Mesodermal cell (in vitro differentiated cells): ENCODE measurements around the gene SSR1.
"Not testable (repeated sequence)": the region's sequence is repeated elsewhere in the genome, so short reads cannot be mapped to it uniquely, and the experiment has no call there.

Source experiments
- H3K27ac ChIP-seq: 2 replicates; pipeline ENCODE4 v1.7.0; 2013; ENCODE audit warnings: mild to moderate bottlenecking, low read depth, low read length, moderate library complexity; ENCODE audit not compliant: severe bottlenecking
- H3K36me3 ChIP-seq: 2 replicates; pipeline ENCODE4 v1.7.1; 2013; ENCODE audit warnings: mild to moderate bottlenecking, low read length, moderate library complexity; ENCODE audit not compliant: control insufficient read depth, insufficient read depth
- H3K4me1 ChIP-seq: one replicate; pipeline ENCODE4 v1.7.1; 2013; ENCODE audit warnings: mild to moderate bottlenecking, low read length; ENCODE audit not compliant: insufficient read depth, control insufficient read depth, poor library complexity, severe bottlenecking
- H3K4me3 ChIP-seq: 2 replicates; pipeline ENCODE4 v1.7.0; 2013; ENCODE audit warnings: low read length, control low read depth, mild to moderate bottlenecking; ENCODE audit not compliant: insufficient read depth, poor library complexity, severe bottlenecking; ENCODE audit errors: extremely low read depth
- H3K9me3 ChIP-seq: 2 replicates; pipeline ENCODE4 v1.7.1; 2013; ENCODE audit warnings: mild to moderate bottlenecking, low read length, moderate library complexity; ENCODE audit not compliant: control insufficient read depth
- whole genome bisulfite sequencing, 2 experiments: methylation state at CpG; one replicate each; pipeline ENCODE4 v1.1.5; 2013; ENCODE audit warnings: missing lambda C conversion rate in 2 of 2; ENCODE audit not compliant: insufficient coverage in 2 of 2; 5-methylcytosine and 5-hydroxymethylcytosine counted together

The SSR1 gene

GRCh38 chr6:7276199-7276524 is 36.8 kb downstream of the SSR1 start:
- 78 to 81% methylated on average over 5 to 6 of the region's 7 CpGs for WGBS, 2 experiments
- no peaks in the 10 kb centered on the region for H3K9me3 ChIP-seq
- H3K36me3 ChIP-seq: no peaks in the 10 kb centered on the region

GRCh38 chr6:7274525-7274924 is 38.5 kb downstream of the SSR1 start:
- not testable (repeated sequence) for H3K9me3 ChIP-seq, H3K36me3 ChIP-seq, H3K4me1 ChIP-seq, H3K4me3 ChIP-seq, H3K27ac ChIP-seq
- WGBS, 2 experiments: 96 to 97% methylated on average over 8 of the region's 8 CpGs

More at GRCh38 chr6:7276199-7276524, 36.8 kb downstream of the SSR1 start:
- no peak overlapping the region for H3K27ac ChIP-seq
- no peaks in the 10 kb centered on the region for H3K4me1 ChIP-seq
- H3K4me3 ChIP-seq: no peak overlapping the region

GRCh38 chr6:7273709-7274108 is 39.3 kb downstream of the SSR1 start:
- Histone ChIP-seq H3K9me3 (no peaks in the 10 kb centered on the region), H3K27ac (no peak overlapping the region), H3K4me3 (no peak overlapping the region), H3K36me3 (no peaks in the 10 kb centered on the region), H3K4me1 (peaks cover 3% of the 10 kb centered on the region)
- 95 to 99% methylated on average over 7 to 9 of the region's 10 CpGs for WGBS, 2 experiments

GRCh38 chr6:7271205-7271534 is 41.8 kb downstream of the SSR1 start:
- Histone ChIP-seq H3K4me3 (no peak overlapping the region), H3K9me3 (peaks cover 3% of the 10 kb centered on the region), H3K4me1 (peaks cover 13% of the 10 kb centered on the region), H3K27ac (no peak overlapping the region), H3K36me3 (no peaks in the 10 kb centered on the region)
- WGBS, 2 experiments: 92 to 94% methylated on average over 6 to 9 of the region's 11 CpGs

- Histone ChIP-seq H3K4me1 (peaks cover 13% of the 10 kb centered on the region), H3K27ac (no peak overlapping the region), H3K36me3 (no peaks in the 10 kb centered on the region), H3K9me3 (peaks cover 5% of the 10 kb centered on the region), H3K4me3 (no peak overlapping the region)
- 90 to 99% methylated on average over 12 to 15 of the region's 16 CpGs for WGBS, 2 experiments
Measured at GRCh38 chr6:7270320-7271204, 42.4 kb downstream of the SSR1 start.

- H3K9me3 ChIP-seq: peaks cover 5% of the 10 kb centered on the region
- H3K4me3 ChIP-seq: no peak overlapping the region
- peaks cover 13% of the 10 kb centered on the region for H3K4me1 ChIP-seq
- H3K36me3 ChIP-seq: no peaks in the 10 kb centered on the region
- no peak overlapping the region for H3K27ac ChIP-seq
- 100% methylated on average over 2 to 3 of the region's 5 CpGs for WGBS, 2 experiments
Measured at GRCh38 chr6:7269816-7270215, 43.2 kb downstream of the SSR1 start.

- WGBS, 2 experiments: 91 to 98% methylated on average over 20 to 21 of the region's 23 CpGs
- Histone ChIP-seq H3K27ac (no peak overlapping the region), H3K4me1 (peaks cover 13% of the 10 kb centered on the region)
Measured at GRCh38 chr6:7268816-7269555, 44.0 kb downstream of the SSR1 start.

GRCh38 chr6:7268362-7268761 is 44.6 kb downstream of the SSR1 start:
- H3K9me3 ChIP-seq: peaks cover 5% of the 10 kb centered on the region
- no peaks in the 10 kb centered on the region for H3K36me3 ChIP-seq
- no peak overlapping the region for H3K27ac ChIP-seq
- H3K4me3 ChIP-seq: no peak overlapping the region
- H3K4me1 ChIP-seq: peaks cover 13% of the 10 kb centered on the region
- 88 to 90% methylated on average over 20 of the region's 20 CpGs for WGBS, 2 experiments

More at GRCh38 chr6:7268816-7269555, 44.0 kb downstream of the SSR1 start:
- Histone ChIP-seq H3K4me3 (no peak overlapping the region), H3K9me3 (peaks cover 5% of the 10 kb centered on the region), H3K36me3 (no peaks in the 10 kb centered on the region)

GRCh38 chr6:7267466-7268091 is 45.4 kb downstream of the SSR1 start:
- no peak overlapping the region for H3K4me3 ChIP-seq
- H3K27ac ChIP-seq: no peak overlapping the region
- peaks cover 13% of the 10 kb centered on the region for H3K4me1 ChIP-seq
- peaks cover 5% of the 10 kb centered on the region for H3K9me3 ChIP-seq
- WGBS, 2 experiments: 72 to 85% methylated on average over 7 to 11 of the region's 13 CpGs
- H3K36me3 ChIP-seq: no peaks in the 10 kb centered on the region

GRCh38 chr6:7267071-7267465 is 45.9 kb downstream of the SSR1 start:
- 91 to 97% methylated on average over 8 of the region's 8 CpGs for WGBS, 2 experiments
- Histone ChIP-seq H3K4me1 (peaks cover 13% of the 10 kb centered on the region), H3K36me3 (no peaks in the 10 kb centered on the region), H3K4me3 (no peak overlapping the region), H3K9me3 (peaks cover 5% of the 10 kb centered on the region), H3K27ac (no peak overlapping the region)
